CD4-positive, alpha-beta T cell (primary cell): ENCODE data around the gene RPS6KA2. TPM values are rescaled to one million over a fixed set of nuclear protein-coding genes. Genes with fewer than 3 reads are reported as not detected.

ENCODE experiments used
- ATAC-seq: fragments of 200-7000 bp; cut with Tn5 transposase; one replicate; pipeline ENCODE4 v1.10.0; 2022; ENCODE audit warnings: mild to moderate bottlenecking; ENCODE audit not compliant: poor library complexity
- CTCF ChIA-PET: fragments of 350-600 bp; sonication (Branson Sonifier 250); formaldehyde crosslinking; loops from one replicate; lab custom pipeline; 2021; ENCODE audit warnings: antibody characterized with exemption, inconsistent platforms; lab: Charles Lee
- POLR2A ChIA-PET: fragments of 350-600 bp; sonication (Branson Sonifier 250); formaldehyde crosslinking; loops from one replicate; lab custom pipeline; 2021; ENCODE audit warnings: antibody characterized with exemption, inconsistent platforms; lab: Charles Lee
- DNase-seq, 14 experiments: peaks; one replicate each; pipeline ENCODE4 v3.0.0-alpha.2; 2013 to 2020; ENCODE audit warnings: mixed read lengths in 2 of 14
- H3K27ac ChIP-seq, 2 donors: one replicate each; pipeline versions ENCODE4 v1.5.1 to v1.7.0; 2013; ENCODE audit warnings: low read length in 2 of 2, low read depth in 1 of 2, mild to moderate bottlenecking in 1 of 2
- H3K27me3 ChIP-seq, 2 experiments: 1 replicate in 1 of 2; 2 replicates in 1 of 2; pipeline versions ENCODE4 v1.6.1 to v1.7.0; 2013; ENCODE audit warnings: low read length in 2 of 2, control low read depth in 1 of 2, mild to moderate bottlenecking in 1 of 2, moderate library complexity in 1 of 2; ENCODE audit not compliant: insufficient read depth in 2 of 2, control insufficient read depth in 1 of 2
- H3K36me3 ChIP-seq: one replicate; pipeline ENCODE4 v1.6.1; 2013; ENCODE audit warnings: low read length, control low read depth; ENCODE audit not compliant: insufficient read depth
- H3K4me1 ChIP-seq: one replicate; pipeline ENCODE4 v1.6.1; 2013; ENCODE audit warnings: low read length, control low read depth; ENCODE audit not compliant: insufficient read depth
- H3K4me3 ChIP-seq: one replicate; pipeline ENCODE4 v1.5.1; 2013; ENCODE audit warnings: mild to moderate bottlenecking, low read length, moderate library complexity
- H3K9me3 ChIP-seq, 2 experiments: 1 replicate in 1 of 2; 2 replicates in 1 of 2; pipeline versions ENCODE4 v1.6.1 to v1.7.0; 2013; ENCODE audit warnings: low read length in 2 of 2, mild to moderate bottlenecking in 2 of 2, control low read depth in 1 of 2, moderate library complexity in 1 of 2; ENCODE audit not compliant: control insufficient read depth in 1 of 2, insufficient read depth in 1 of 2
- H3K27ac Mint-ChIP-seq: one replicate; pipeline ENCODE4 v1.8.0; 2020; ENCODE audit warnings: mixed read lengths
- H3K27me3 Mint-ChIP-seq: one replicate; pipeline ENCODE4 v1.8.0; 2021; ENCODE audit warnings: mixed read lengths
- H3K36me3 Mint-ChIP-seq: one replicate; pipeline ENCODE4 v1.8.0; 2021; ENCODE audit warnings: low read depth, mixed read lengths
- H3K4me1 Mint-ChIP-seq: one replicate; pipeline ENCODE4 v1.8.0; 2021; ENCODE audit warnings: low read depth, mixed read lengths
- H3K4me3 Mint-ChIP-seq: one replicate; pipeline ENCODE4 v1.8.0; 2020; ENCODE audit warnings: mild to moderate bottlenecking, mixed read lengths
- H3K9me3 Mint-ChIP-seq: one replicate; pipeline ENCODE4 v1.8.0; 2020; ENCODE audit warnings: mixed read lengths
- intact Hi-C, 2 experiments: fragments of 100-400 bp; cut with DNase I in 1 of 2; cut with micrococcal nuclease in 1 of 2; formaldehyde crosslinking; loops; one replicate each; pipeline versions ENCODE4 v1.15.1 to v1.9.0; 2023 to 2025; cut with DNase I, micrococcal nuclease
- total RNA-seq, 174 experiments: library from RNA in 2 of 174; stranded (reverse) in 2 of 174; gene quantifications; one replicate each; pipeline ENCODE4 v1.2.3 and lab custom pipeline; 2021 to 2026
- TF ChIP-seq, protein P1 (sequence below): fragments of 200-600 bp; IDR thresholded peaks from one replicate; pipeline ENCODE4 v1.8.0; 2022; ENCODE audit warnings: antibody characterized with exemption, mild to moderate bottlenecking

Gene RPS6KA2
- total RNA-seq, 2 experiments from 2014 or later = 5.6 to 6.2 TPM

DNA sequence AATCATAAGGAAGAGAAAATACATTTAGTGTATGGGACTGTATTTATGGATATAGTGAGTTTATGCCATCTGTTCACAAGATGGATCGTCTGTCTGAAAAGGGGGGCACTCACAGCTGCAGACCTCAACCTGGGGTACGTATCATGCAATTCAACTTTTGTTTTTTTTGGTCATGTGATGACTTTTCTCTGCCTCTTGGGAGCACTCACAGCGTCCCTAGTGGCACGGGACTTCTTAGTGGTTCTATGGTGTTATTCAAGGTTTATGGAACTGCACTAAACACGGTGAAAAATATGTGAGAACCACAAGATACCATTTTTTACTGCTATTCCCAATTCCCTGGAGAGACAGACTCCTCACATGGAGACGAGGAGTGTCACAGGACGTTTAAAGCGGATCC lies 183.9 kb downstream of the RPS6KA2 start:
- H3K27ac ChIP-seq = no peak overlapping the region
- H3K27me3 Mint-ChIP-seq = no peaks in the 10 kb centered on the region
- no peak overlapping the region for H3K27ac Mint-ChIP-seq
- ATAC-seq (no peak), DNase-seq (no peak)
- no peaks in the 10 kb centered on the region for H3K36me3 Mint-ChIP-seq
- ChIA-PET CTCF (interaction anchor here (1.3 kb wide), 1 partner anchor 42 kb away, joined by 3 read pairs; no protein-coding TSS in a partner anchor), POLR2A (no interaction called here)
- intact Hi-C loops = no loop called here
- no peaks in the 10 kb centered on the region for H3K27me3 ChIP-seq
- no peaks in the 10 kb centered on the region for H3K9me3 ChIP-seq
- H3K9me3 Mint-ChIP-seq = no peaks in the 10 kb centered on the region
- no peaks in the 10 kb centered on the region for H3K36me3 ChIP-seq
- TF ChIP-seq, protein P1, sequence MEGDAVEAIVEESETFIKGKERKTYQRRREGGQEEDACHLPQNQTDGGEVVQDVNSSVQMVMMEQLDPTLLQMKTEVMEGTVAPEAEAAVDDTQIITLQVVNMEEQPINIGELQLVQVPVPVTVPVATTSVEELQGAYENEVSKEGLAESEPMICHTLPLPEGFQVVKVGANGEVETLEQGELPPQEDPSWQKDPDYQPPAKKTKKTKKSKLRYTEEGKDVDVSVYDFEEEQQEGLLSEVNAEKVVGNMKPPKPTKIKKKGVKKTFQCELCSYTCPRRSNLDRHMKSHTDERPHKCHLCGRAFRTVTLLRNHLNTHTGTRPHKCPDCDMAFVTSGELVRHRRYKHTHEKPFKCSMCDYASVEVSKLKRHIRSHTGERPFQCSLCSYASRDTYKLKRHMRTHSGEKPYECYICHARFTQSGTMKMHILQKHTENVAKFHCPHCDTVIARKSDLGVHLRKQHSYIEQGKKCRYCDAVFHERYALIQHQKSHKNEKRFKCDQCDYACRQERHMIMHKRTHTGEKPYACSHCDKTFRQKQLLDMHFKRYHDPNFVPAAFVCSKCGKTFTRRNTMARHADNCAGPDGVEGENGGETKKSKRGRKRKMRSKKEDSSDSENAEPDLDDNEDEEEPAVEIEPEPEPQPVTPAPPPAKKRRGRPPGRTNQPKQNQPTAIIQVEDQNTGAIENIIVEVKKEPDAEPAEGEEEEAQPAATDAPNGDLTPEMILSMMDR = no peak
- no peak overlapping the region for H3K4me3 ChIP-seq
- H3K4me1 Mint-ChIP-seq = peaks cover 24% of the 10 kb centered on the region
- H3K4me1 ChIP-seq = peaks cover 9% of the 10 kb centered on the region
- H3K4me3 Mint-ChIP-seq = no peak overlapping the region

DNA sequence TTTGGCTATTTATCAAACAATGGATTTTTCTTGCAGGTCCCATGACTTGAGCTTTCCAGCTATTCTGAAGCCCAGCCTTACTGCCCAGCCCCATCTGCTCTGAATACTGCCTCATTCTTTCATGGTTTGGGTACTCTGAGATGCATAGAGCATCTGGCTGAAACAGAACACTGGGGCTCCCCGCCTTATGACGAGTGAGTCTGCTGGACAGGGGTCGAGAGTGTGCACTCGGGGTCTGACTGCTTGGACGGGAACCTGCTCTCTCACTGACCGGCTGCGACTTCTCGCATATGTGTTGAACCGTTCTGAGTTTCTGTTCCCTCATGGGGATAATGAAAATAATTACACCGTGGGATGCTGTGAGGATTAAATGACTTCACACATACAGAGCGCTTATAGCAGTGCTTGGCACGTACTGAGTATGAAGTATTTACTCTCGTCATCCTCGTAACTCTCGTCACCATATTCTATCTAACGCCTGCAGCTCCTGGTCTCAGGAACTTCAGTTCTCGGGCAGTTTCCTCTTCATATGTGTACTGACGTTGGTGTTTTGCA lies 184.8 kb downstream of the RPS6KA2 start:
- Histone ChIP-seq H3K4me3 (no peak overlapping the region), H3K9me3 (no peaks in the 10 kb centered on the region), H3K27ac (no peak overlapping the region), H3K36me3 (no peaks in the 10 kb centered on the region), H3K27me3 (no peaks in the 10 kb centered on the region), H3K4me1 (peaks cover 9% of the 10 kb centered on the region)
- ATAC-seq (no peak), DNase-seq (no peak)
- H3K27ac Mint-ChIP-seq = no peak overlapping the region
- POLR2A ChIA-PET = no interaction called here
- no peaks in the 10 kb centered on the region for H3K9me3 Mint-ChIP-seq
- CTCF ChIA-PET = interaction anchor here (1.3 kb wide), 1 partner anchor 41 kb away, joined by 3 read pairs; no protein-coding TSS in a partner anchor
- no peaks in the 10 kb centered on the region for H3K36me3 Mint-ChIP-seq
- TF ChIP-seq, protein P1 = no peak
- H3K4me3 Mint-ChIP-seq = no peak overlapping the region
- no peaks in the 10 kb centered on the region for H3K27me3 Mint-ChIP-seq
- intact Hi-C loops = no loop called here
- peaks cover 31% of the 10 kb centered on the region for H3K4me1 Mint-ChIP-seq

DNA sequence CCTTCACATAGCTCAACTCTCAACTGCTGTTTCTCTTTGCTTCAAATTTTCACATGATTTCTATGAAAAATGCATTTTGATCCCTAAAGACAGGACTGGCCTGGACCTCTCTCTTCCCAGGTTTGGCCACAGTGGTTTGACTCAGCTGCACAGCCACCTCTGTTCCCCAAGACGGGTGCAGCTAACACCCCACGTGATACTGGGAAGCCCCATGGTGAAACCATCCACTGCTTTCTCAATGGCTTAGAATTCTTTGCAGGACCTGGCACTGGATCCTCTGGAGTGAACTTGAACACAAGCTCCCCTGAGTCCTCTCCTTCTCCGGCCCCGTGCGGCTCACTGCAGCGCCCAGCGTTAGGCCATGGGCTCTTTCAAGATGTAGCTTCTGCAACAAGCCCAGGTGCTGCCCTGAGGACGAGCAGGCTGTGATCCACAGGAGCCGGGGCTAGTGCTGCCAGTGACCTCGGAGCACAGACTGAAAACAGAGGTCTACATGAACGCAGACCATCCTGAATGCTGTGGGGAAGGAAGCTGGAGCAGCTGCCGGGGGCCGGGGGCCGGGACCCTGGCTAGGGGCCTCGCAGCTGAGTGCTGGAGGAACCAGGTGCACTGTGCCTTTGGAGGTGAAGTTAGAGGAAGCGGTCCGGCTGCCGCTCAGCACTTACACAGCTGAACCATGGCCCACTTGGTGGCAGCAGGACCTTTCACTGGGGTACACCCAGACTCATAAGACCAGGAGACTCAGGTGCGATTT lies 185.5 kb downstream of the RPS6KA2 start:
- TF ChIP-seq, protein P1 = no peak
- no peak overlapping the region for H3K27ac Mint-ChIP-seq
- peaks cover 31% of the 10 kb centered on the region for H3K4me1 Mint-ChIP-seq
- Histone ChIP-seq H3K4me3 (no peak overlapping the region), H3K4me1 (peaks cover 11% of the 10 kb centered on the region), H3K9me3 (no peaks in the 10 kb centered on the region), H3K27ac (no peak overlapping the region), H3K27me3 (no peaks in the 10 kb centered on the region), H3K36me3 (no peaks in the 10 kb centered on the region)
- H3K4me3 Mint-ChIP-seq = no peak overlapping the region
- ChIA-PET CTCF (no interaction called here), POLR2A (no interaction called here)
- intact Hi-C loops = no loop called here
- H3K36me3 Mint-ChIP-seq = no peaks in the 10 kb centered on the region
- peak in 1 of 14 experiments; percentile 14 for DNase-seq
- H3K9me3 Mint-ChIP-seq = no peaks in the 10 kb centered on the region
- no peak for ATAC-seq
- no peaks in the 10 kb centered on the region for H3K27me3 Mint-ChIP-seq
